ENCODE results near the gene TMEM143.

TMEM143 gene

GRCh38 chr19:48355365-48355954, 8.3 kb downstream of the TMEM143 start:
- ATAC-seq: no peak

DNA sequence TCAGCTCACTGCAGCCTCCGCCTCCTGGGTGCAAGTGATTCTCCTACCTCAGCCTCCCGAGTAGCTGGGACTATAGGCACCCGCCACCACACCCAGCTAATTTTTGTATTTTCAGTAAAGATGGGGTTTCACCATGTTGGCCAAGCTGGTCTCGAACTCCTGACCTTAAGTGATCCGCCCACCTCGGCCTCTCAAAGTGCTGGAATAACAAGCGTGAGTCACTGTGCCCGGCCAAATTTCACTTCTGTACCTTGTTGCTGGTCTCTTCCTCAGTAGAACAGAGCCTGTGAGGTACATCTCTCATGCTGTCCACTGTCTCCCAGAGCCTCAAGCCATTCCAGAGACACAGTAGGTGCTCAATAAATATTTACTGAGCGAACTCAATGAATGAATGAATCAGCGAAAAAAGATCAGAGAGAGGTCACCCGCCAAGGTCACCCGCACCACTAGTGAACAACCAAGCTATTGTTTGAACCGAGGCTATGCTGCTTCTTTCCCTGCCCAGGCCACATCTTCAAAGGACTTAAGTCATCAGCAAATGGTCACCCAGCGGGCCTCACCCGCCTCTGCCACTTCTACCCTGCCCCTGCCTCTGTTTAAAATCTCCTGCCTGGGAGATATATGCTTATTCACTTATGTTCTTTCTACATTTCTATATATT, 9.3 kb downstream of the TMEM143 start:
- no peak for ATAC-seq

- ATAC-seq: no peak
Observed at GRCh38 chr19:48353677-48354076, 10.1 kb downstream of the TMEM143 start.

DNA sequence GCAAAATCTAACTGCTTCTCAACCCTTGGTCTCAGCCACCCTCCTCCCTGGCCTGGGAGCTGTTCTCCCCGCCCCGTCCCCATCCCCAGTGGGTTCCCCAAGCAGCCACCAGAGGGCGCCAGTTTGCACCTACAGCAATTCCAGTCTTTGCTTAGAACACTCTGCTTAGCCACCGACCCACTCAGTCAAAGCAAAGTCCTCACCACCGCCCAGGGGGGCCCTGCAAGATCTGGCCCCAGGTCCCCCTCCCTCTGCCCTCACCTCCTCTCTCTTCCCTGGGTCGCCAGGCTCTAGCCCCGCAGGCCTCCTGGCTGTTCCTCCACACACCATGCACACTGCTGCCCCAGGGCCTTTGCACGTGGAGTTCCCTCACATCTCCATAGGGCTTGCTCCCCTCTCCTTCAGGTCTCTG, 12.4 kb downstream of the TMEM143 start:
- peak; percentile 86 to 92 for ATAC-seq

GRCh38 chr19:48350856-48351255, 12.9 kb downstream of the TMEM143 start:
- no peak for ATAC-seq

- ATAC-seq: no peak
Observed at GRCh38 chr19:48348737-48349136, 15.0 kb downstream of the TMEM143 start.

GRCh38 chr19:48348045-48348444, 15.7 kb downstream of the TMEM143 start:
- ATAC-seq: no peak

DNA sequence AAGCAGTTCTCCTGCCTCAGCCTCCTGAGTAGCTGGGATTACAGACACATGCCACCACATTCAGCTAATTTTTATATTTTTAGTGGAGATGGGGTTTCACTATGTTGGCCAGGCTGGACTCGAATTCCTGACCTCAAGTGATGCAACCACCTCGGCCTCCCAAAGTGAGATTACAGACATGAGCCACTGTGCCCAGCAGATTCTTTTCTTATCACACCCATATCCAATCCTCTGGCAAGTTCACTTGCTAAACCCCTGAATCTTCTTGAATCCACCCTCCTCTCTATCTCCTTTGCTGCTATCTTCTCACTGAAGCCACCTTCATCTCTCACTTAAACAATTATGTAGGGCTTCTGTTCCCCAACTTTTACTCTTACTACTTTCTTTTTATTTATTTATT, 17.5 kb downstream of the TMEM143 start:
- no peak for ATAC-seq

GRCh38 chr19:48344892-48345291, 18.8 kb downstream of the TMEM143 start:
- ATAC-seq: no peak

DNA sequence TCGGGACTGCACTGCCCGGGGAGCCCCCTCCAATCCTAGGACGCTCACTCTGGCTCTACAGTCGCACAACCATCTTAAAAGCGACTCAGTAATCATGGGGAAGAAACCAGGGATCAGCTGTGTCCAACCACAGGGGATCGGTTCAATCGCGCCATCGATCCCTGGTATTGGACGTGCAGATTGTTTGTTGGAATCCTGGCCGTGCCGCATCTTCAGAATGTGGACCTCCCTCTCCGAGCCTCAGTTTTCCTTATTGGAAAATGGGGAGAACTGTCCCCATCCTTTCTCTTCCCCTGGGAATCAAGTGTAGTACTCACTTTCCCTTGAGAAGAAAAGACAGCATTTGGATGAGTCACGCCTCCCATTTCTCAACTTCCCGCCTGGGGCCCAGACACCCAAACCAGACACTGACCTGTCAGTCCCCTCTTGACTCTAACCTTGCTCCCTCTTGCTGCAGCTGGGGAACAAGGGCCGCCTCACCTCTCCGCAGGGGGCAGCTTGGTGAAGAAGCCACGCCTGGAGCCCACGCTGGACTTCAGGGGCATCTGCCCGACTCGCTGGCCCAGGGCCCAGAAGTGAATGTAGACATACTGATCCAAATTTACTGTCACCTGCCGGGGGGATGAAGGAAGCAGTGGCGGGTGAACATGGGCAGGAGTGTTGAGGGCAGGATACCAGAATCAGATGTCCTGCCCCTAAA, 20.7 kb downstream of the TMEM143 start:
- no peak for ATAC-seq

DNA sequence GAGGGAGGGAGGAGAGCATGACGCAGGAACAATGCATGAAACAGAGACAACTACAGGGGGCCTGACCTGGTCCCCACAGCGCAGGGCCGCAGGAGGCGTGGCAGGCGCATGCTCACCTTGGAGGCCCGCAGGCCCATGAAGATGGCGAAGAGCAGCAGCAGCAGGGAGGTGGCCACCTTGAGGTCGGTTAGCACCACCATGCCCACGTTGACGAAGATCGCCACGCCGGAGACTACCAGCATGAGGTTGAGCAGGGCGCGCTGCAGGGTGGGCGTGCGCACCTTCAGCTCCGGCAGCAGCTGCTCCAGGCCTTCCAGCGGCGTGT, 21.4 kb downstream of the TMEM143 start:
- no peak for ATAC-seq

- ATAC-seq: no peak
Observed at GRCh38 chr19:48341515-48342413, 22.0 kb downstream of the TMEM143 start.

DNA sequence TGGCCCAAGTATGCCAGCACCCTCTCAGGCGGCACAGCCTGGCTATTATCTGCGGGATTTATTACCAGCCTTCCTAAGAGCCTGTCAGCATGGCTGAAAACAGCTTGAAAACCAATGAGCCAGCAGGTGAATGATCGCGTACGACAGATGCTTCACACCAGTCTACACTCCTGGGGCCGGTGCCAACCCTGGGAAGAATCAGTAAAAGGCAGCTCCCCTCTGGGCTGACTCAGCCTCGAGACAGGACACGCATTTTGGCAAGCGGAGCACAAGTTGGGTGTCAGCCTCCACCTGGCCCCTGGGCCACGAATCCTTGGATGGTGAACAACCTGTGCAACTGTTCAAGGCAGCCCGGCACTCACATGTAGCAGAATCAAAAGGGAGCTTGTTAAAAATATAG, 22.7 kb downstream of the TMEM143 start:
- no peak for ATAC-seq

DNA sequence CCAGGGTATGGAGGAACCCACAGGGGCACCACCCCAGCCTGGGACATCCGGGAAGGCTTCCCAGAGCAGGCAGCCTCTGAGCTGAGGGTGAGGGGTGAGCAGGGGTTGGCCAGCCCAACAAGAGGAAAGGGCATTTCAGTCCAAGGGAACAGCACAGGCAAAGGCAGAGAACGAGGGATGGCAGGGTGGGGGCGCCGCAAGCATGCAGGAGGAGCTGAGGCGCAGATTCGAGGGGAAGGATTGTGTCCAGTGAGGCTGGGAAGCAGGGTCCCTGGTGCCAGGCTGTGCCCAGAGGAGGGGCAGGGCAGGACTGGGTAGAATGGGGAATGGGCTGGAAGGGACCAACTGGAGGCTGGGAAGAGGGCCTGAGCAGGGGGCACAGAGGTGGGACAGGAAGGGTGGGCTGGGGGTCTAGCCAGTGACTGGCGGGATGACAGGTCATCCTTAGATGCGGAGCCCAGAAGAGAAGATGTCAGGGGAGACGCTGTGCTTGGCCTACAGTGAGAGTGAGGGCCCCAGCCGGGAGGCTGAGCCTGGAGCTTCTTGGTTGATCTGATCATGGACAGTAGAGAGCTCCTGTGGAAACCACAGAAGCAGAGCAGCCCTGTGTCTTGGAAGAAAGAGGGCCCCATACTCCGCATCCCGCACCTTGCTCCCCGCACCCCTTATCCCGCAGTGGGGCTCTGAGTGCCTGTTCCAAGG, 24.8 kb downstream of the TMEM143 start:
- no peak for ATAC-seq

DNA sequence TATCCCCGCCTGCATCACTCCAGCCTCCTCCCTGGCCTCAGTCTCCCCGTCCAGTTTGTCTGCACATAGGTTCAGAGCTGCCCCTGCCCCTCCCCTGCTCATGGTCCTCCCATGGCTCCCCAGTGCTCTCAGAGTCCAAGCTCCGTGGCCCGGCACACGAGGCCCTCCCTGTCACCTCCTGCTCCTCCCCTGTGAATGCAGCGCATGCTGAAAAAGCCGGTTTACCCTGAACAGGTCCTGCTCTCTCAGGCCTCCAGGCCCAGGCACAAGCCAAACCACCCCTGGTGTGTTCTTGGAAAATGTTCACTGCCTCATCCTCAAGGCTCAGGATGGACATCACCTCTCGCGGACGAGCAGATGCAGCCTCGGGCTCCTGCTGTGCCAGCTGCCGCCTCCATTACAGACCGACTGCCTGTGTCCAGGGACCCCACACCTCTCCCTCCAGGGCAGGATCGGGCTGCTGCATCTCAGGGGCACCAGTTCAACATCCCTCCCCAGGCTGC, 25.4 kb downstream of the TMEM143 start:
- no peak for ATAC-seq

GRCh38 chr19:48333467-48334384, 30.0 kb downstream of the TMEM143 start:
- ATAC-seq: peak; percentile 71 to 72

DNA sequence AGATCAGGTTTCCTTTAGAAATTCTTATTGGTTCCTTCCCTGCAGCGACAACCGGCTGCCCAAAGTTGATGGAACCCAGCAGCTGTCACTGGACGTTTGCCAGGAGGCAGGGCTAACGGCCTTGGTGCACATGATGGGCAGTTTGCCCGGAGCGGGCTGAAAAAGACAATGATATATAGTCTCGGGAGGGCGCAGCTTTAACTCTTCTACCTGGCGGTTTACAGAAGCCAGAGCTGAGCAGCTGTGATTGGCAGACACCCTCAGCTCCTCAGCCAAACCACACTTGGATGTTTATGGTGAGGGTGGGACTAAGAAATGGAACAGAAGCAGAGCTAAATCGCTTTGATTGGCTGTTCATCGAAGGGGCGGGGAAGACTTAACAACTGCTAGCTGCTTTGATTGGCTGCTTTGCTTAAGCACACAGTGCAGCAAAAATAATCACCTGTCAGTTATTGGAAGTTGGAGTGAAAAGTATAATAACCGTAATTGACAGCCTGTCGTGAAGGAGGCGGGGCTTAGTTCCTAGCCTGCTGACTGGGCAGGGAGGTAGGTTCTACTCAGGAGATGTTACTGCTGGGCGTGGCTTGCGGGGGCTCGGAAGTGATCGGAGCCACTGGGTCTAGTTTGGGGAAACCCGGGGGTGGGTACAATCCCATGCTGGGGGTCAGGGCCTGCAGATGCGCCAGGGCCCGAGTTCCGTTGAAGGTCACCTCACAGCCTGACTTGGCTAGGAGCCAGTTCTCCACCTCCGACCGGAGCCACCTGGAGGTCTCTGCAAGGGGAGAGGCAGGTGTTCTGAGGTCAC, 30.9 kb downstream of the TMEM143 start:
- ATAC-seq: peak; percentile 80

DNA sequence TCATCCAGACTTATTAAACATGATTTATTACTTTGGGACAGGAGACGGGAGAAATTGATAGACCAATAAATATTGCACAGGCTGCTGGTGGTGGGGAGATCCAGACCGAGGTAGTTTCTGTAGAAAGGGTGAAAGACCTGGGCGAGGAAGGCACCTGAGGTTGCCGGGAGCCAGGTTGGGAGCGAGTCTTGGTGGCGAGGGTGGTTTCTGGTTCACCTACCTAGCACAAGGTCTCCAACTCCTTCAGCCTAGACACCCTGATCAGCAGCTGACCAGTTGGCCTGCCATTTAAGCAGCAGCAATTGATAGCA, 31.4 kb downstream of the TMEM143 start:
- no peak for ATAC-seq

DNA sequence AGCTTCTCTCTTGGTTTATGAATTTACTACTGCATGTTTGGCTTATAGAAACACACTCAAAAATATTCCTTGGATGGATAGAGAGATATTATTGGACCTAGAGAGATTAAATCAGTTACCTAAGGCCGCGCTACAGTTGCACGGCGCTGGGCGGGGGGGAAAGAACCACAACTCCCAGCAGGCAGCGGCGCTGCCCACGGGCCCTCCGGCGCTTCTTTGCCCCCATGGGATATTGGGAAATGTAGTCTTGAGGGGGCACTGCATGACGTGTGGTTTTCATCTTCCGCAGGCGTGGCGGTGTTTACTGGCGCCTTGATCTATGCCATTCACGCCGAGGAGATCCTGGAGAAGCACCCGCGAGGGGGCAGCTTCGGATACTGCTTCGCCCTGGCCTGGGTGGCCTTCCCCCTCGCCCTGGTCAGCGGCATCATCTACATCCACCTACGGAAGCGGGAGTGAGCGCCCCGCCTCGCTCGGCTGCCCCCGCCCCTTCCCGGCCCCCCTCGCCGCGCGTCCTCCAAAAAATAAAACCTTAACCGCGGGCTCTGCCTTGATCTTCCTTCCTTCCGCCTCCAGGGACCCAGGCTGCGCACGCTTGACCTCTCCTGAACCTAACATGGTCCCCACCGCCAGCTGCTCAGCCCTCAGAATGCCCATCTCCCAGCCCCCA, 33.6 kb downstream of the TMEM143 start:
- ATAC-seq: peak; percentile 36 to 37

Measured in activated CD4-positive, CD25-positive, alpha-beta regulatory T cell treated with anti-CD3 and anti-CD28 coated beads, Interleukin-2, amount 50 U/mL, for 24 hours (primary cell).